ENCODE results near the gene CLK2. TPM values are rescaled to one million over a fixed set of nuclear protein-coding genes. Genes with fewer than 3 reads are reported as not detected.
A peak's percentile ranks its signal among the peaks of the same experiment; 100 is the strongest.

CLK2 gene
- total RNA-seq, 4 donors from 2014 or later, result 31.9 to 92.9 (median 51.5) TPM

DNA sequence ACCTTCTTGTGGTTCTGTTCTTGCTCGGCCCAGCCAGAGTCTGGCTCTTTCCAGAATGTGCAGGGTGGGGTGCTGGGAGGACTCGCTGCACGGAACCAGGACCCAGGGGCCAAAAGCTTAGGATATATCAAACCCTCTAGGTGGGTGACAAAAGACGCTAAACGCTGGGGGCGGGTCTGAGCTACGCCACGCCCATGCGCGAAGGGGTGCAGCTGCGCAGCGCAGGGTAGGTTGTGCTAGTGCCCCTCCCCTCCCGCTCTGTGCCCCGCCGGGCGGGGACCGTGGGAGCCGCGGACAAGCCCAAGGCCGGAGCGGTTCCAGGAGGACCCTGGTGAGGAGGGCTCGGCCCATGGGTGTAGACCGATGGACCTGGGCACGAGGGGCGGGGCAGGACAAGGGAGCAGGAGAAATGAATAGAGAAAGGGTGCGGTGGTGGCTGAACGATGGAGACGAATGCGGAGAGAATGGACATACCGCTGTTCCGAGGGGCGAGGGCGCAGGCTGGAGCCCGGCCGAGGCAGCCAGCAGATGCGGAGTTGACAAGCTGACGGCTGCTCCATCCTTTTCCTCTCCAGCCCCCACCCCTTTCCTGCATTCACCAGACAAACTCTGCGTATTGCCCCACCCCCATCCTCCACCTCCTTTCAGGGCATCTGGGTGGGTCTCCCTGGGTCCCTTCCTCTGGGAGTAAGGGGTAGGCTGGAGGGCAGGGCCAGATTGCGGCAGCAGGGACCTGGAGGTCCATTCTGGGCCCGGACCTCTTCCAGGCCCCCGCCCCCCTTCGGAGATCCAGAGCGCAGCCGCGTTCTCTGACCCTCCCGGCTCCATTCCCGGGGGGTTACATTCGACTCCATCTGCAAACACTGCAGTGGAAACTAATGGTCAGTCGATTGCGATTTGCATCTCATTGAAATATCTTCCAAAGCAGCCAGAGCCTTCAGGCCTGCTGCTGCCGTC, 47.6 kb upstream of the CLK2 start, which contains the start of gene RUSC1:
Gene RUSC1 (plus strand): TSS at position 234 of the 957 bp plus-strand sequence. CDS start 880 bp downstream, outside the sequence.
- H3K36me3 ChIP-seq, result no peaks in the 10 kb centered on the region
- peak within 1 kb of the TSS; percentile 26 to 79 (median 57) for H3K4me3 ChIP-seq
- H3K9me3 ChIP-seq, result no peaks in the 10 kb centered on the region
- intact Hi-C loops (cut with DNase I; ENCODE audit: low total_unique reads), result loop anchor here (5.0 kb wide), 1 partner anchor 44 kb away; the partner anchor contains the start of gene HCN3
- WGBS, 2 donors (ENCODE audit: low coverage in 1 of 2), result 0 to 14% methylated on average over 4 to 48 of the region's 51 CpGs
- peak within 1 kb of the TSS; percentile 98 to 100 (median 100) for H3K27ac ChIP-seq
- in situ Hi-C loops (cut with MboI; ENCODE audit: low pct_ligation_motif_present in 1 of 4, low pct_unique_long_range_greater_than_20kb in 1 of 4, low sequenced_read_pairs in 3 of 4), result loop anchor here (5.0 to 10.0 kb wide), 3 partner anchors 44 to 56 kb away; partner anchors contain the start of genes HCN3 (in 3 of the 4), CLK2 (in 2 of the 4) and SCAMP3 (in 1 of the 4)
- no peaks in the 10 kb centered on the region for H3K27me3 ChIP-seq
- DNase-seq, result peak; percentile 87
- TF ChIP-seq POLR2AphosphoS5 (IDR thresholded peaks at IDR 0.05) (peak; percentile 69 to 71 (median 71)), EP300 (IDR thresholded peaks at IDR 0.05; ENCODE audit: low read depth) (no peak), POLR2A (IDR thresholded peaks at IDR 0.05) (peak; percentile 57)
- TF ChIP-seq, protein P1, sequence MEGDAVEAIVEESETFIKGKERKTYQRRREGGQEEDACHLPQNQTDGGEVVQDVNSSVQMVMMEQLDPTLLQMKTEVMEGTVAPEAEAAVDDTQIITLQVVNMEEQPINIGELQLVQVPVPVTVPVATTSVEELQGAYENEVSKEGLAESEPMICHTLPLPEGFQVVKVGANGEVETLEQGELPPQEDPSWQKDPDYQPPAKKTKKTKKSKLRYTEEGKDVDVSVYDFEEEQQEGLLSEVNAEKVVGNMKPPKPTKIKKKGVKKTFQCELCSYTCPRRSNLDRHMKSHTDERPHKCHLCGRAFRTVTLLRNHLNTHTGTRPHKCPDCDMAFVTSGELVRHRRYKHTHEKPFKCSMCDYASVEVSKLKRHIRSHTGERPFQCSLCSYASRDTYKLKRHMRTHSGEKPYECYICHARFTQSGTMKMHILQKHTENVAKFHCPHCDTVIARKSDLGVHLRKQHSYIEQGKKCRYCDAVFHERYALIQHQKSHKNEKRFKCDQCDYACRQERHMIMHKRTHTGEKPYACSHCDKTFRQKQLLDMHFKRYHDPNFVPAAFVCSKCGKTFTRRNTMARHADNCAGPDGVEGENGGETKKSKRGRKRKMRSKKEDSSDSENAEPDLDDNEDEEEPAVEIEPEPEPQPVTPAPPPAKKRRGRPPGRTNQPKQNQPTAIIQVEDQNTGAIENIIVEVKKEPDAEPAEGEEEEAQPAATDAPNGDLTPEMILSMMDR (IDR thresholded peaks at IDR 0.05), result no peak
- H3K4me1 ChIP-seq, result peaks cover 14 to 50% (median 40%) of the 10 kb centered on the region in 4 donors

DNA sequence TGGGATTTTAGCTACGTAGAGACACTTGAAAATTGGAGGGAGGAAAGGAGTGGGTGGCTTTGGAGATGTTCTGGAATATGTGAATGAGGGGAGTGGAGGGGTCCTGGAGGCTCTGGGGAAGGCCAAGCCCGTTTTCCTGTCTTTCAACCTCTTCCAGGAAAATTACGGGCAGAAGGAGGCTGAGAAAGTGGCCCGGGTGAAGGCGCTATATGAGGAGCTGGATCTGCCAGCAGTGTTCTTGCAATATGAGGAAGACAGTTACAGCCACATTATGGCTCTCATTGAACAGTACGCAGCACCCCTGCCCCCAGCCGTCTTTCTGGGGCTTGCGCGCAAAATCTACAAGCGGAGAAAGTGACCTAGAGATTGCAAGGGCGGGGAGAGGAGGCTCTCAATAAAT, 46.9 kb upstream of the CLK2 start:
- WGBS, 2 donors (ENCODE audit: low coverage in 1 of 2), result 32% methylated on average over 11 of the region's 11 CpGs; no CpG with 5 or more reads in 1 of the 2 donors
- H3K4me3 ChIP-seq, result peak overlapping the region in 3 of 4 donors; percentile 26 to 79 (median 31)
- no peaks in the 10 kb centered on the region for H3K36me3 ChIP-seq
- no peak for TF ChIP-seq POLR2AphosphoS5 (IDR thresholded peaks at IDR 0.05)
- TF ChIP-seq POLR2A (IDR thresholded peaks at IDR 0.05), result no peak
- TF ChIP-seq EP300 (IDR thresholded peaks at IDR 0.05; ENCODE audit: low read depth), result no peak
- TF ChIP-seq, protein P1 (IDR thresholded peaks at IDR 0.05), result no peak
- in situ Hi-C loops (cut with MboI; ENCODE audit: low pct_ligation_motif_present in 1 of 4, low pct_unique_long_range_greater_than_20kb in 1 of 4, low sequenced_read_pairs in 3 of 4), result loop anchor here (5.0 to 10.0 kb wide), 3 partner anchors 43 to 55 kb away; partner anchors contain the start of genes HCN3 (in 3 of the 4), CLK2 (in 2 of the 4) and SCAMP3 (in 1 of the 4)
- H3K27me3 ChIP-seq, result no peaks in the 10 kb centered on the region
- H3K9me3 ChIP-seq, result no peaks in the 10 kb centered on the region
- H3K27ac ChIP-seq, result peak overlapping the region; percentile 98 to 100 (median 100)
- no peak for DNase-seq
- intact Hi-C loops (cut with DNase I; ENCODE audit: low total_unique reads), result loop anchor here (5.0 kb wide), 1 partner anchor 43 kb away; the partner anchor contains the start of gene HCN3
- peaks cover 9 to 43% (median 33%) of the 10 kb centered on the region in 4 donors for H3K4me1 ChIP-seq

DNA sequence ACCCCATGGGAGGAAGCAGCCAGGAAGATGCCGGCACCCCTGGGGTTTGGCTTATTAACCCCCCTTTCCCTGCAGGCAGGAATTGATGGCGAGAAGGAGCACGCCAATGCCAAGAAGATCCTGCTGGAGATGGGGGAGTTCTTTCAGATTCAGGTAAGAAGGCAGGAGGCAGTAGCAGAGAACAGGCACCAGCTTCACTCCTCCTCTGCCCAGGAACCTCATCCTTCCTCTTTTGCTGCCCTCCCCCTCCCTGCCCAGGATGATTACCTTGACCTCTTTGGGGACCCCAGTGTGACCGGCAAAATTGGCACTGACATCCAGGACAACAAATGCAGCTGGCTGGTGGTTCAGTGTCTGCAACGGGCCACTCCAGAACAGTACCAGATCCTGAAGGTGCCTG, 46.2 kb upstream of the CLK2 start:
- in situ Hi-C loops (cut with MboI; ENCODE audit: low pct_ligation_motif_present in 1 of 4, low pct_unique_long_range_greater_than_20kb in 1 of 4, low sequenced_read_pairs in 3 of 4), result loop anchor here in 2 of 4 donors (10.0 kb wide), 1 partner anchor 65 kb away; the partner anchor contains the start of gene ENTREP3 (in 2 of the 2)
- Histone ChIP-seq H3K36me3 (no peaks in the 10 kb centered on the region), H3K27ac (peak overlapping the region in 1 of 4 donors; percentile 100), H3K27me3 (no peaks in the 10 kb centered on the region), H3K4me3 (no peak overlapping the region), H3K4me1 (peaks cover 9 to 41% (median 32%) of the 10 kb centered on the region in 4 donors), H3K9me3 (no peaks in the 10 kb centered on the region)
- intact Hi-C loops (cut with DNase I; ENCODE audit: low total_unique reads), result no loop called here
- 89% methylated on average over 5 of the region's 5 CpGs; no CpG with 5 or more reads in 1 of the 2 donors for WGBS, 2 donors (ENCODE audit: low coverage in 1 of 2)
- DNase-seq, result no peak
- no peak for TF ChIP-seq EP300 (IDR thresholded peaks at IDR 0.05; ENCODE audit: low read depth)
- TF ChIP-seq POLR2A (IDR thresholded peaks at IDR 0.05), result no peak
- no peak for TF ChIP-seq POLR2AphosphoS5 (IDR thresholded peaks at IDR 0.05)
- TF ChIP-seq, protein P1 (IDR thresholded peaks at IDR 0.05), result no peak

DNA sequence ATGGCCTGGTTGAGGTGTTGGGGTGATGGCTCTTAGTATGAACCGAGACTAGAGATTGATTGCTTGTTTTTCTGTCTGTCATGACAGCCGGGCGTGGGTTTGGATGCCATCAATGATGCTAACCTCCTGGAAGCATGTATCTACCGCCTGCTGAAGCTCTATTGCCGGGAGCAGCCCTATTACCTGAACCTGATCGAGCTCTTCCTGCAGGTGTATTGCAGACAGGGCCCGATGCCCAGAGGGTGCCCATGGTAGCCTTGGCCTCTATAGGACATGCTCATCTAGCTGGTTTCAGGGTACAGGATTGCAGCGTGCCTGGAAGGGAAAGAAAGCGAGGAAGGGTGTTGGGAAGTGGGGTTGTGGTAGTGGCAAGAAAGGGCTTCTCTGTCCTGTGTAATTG, 44.8 kb upstream of the CLK2 start:
- peaks cover 9 to 41% (median 32%) of the 10 kb centered on the region in 4 donors for H3K4me1 ChIP-seq
- intact Hi-C loops (cut with DNase I; ENCODE audit: low total_unique reads), result no loop called here
- in situ Hi-C loops (cut with MboI; ENCODE audit: low pct_ligation_motif_present in 1 of 4, low pct_unique_long_range_greater_than_20kb in 1 of 4, low sequenced_read_pairs in 3 of 4), result loop anchor here in 2 of 4 donors (10.0 kb wide), 1 partner anchor 63 kb away; the partner anchor contains the start of gene ENTREP3 (in 2 of the 2)

More for the DNA sequence above, 44.8 kb upstream of the CLK2 start:
- WGBS, 2 donors (ENCODE audit: low coverage in 1 of 2), result 83 to 91% methylated on average over 1 to 9 of the region's 9 CpGs
- Histone ChIP-seq H3K4me3 (no peak overlapping the region), H3K27ac (no peak overlapping the region), H3K27me3 (no peaks in the 10 kb centered on the region), H3K36me3 (no peaks in the 10 kb centered on the region), H3K9me3 (no peaks in the 10 kb centered on the region)
- TF ChIP-seq POLR2A (IDR thresholded peaks at IDR 0.05), result no peak
- TF ChIP-seq EP300 (IDR thresholded peaks at IDR 0.05; ENCODE audit: low read depth), result no peak
- no peak for TF ChIP-seq POLR2AphosphoS5 (IDR thresholded peaks at IDR 0.05)
- DNase-seq, result no peak

All from transverse colon (tissue), 4 donors.